OCI-LY3 (cell line): Measurements from ENCODE around the gene ATP10B.

Source experiments
- CTCF ChIP-seq: fragments of 200-600, 300-600 bp; sonication (generic); IDR thresholded peaks from 2 replicates; pipeline ENCODE4 v1.5.1; 2014; ENCODE audit warnings: antibody characterized with exemption, low read length, low read depth
- EZH2phosphoT487 ChIP-seq: fragments of 200-600 bp; shearing (Covaris generic); IDR thresholded peaks from 2 replicates; pipeline ENCODE4 v1.6.1; 2018; ENCODE audit warnings: antibody characterized with exemption, mixed run types, low read depth

DNA sequence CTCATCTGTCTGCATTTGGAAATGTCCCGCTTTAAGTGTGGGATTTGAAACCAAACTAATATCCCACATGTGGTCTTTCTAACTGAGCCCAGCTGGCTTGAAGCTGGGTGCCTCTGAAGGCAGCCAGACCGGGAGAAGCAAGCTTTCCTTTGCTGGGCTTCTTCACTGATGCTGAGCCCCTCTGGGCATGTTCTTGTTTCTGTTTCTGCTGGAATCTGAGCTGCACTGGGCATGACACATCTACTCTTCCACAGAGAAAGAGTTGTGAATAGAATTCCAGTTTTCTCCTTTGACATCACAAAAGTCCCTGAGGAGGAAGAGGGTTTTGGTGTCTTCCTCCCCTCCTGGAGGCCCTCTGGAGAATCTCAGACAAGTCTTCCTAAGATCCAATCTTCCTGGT is 179.5 kb downstream of the ATP10B start:
- TF ChIP-seq CTCF (no peak), EZH2phosphoT487 (no peak)
